Smooth muscle cell of the brain vasculature (primary cell): Measurements from ENCODE around the gene KRTAP10-1.

Source experiments
- DNase-seq: peaks from one replicate; pipeline ENCODE4 v3.0.0-alpha.2; 2012; ENCODE audit warnings: low read depth, low spot score

KRTAP10-1 gene

GRCh38 chr21:44516342-44516741, 23.7 kb downstream of the KRTAP10-1 start:
- DNase-seq = no peak

GRCh38 chr21:44515359-44516165, 24.4 kb downstream of the KRTAP10-1 start:
- no peak for DNase-seq

- no peak for DNase-seq
Measured at GRCh38 chr21:44514746-44515358, 25.1 kb downstream of the KRTAP10-1 start.

GRCh38 chr21:44514218-44514520, 25.8 kb downstream of the KRTAP10-1 start:
- DNase-seq = no peak

GRCh38 chr21:44513389-44514217, 26.4 kb downstream of the KRTAP10-1 start:
- no peak for DNase-seq

GRCh38 chr21:44512496-44513388, 27.3 kb downstream of the KRTAP10-1 start:
- DNase-seq = no peak

- no peak for DNase-seq
Measured at GRCh38 chr21:44511938-44512275, 28.1 kb downstream of the KRTAP10-1 start.

- DNase-seq = no peak
Measured at GRCh38 chr21:44511219-44511937, 28.6 kb downstream of the KRTAP10-1 start.

GRCh38 chr21:44510508-44511218, 29.3 kb downstream of the KRTAP10-1 start:
- no peak for DNase-seq

GRCh38 chr21:44510109-44510507, 29.9 kb downstream of the KRTAP10-1 start:
- DNase-seq = no peak

- no peak for DNase-seq
Measured at GRCh38 chr21:44509539-44509938, 30.5 kb downstream of the KRTAP10-1 start.

- DNase-seq = no peak
Measured at GRCh38 chr21:44508711-44509445, 31.1 kb downstream of the KRTAP10-1 start.

- DNase-seq = no peak
Measured at GRCh38 chr21:44508426-44508710, 31.6 kb downstream of the KRTAP10-1 start.

- DNase-seq = no peak
Measured at GRCh38 chr21:44507673-44508425, 32.1 kb downstream of the KRTAP10-1 start.

- no peak for DNase-seq
Measured at GRCh38 chr21:44506279-44507255, 33.4 kb downstream of the KRTAP10-1 start.

- no peak for DNase-seq
Measured at GRCh38 chr21:44505673-44506278, 34.2 kb downstream of the KRTAP10-1 start.

GRCh38 chr21:44503901-44504399, 36.0 kb downstream of the KRTAP10-1 start:
- no peak for DNase-seq
